Mesodermal cell (in vitro differentiated cells): ENCODE data around the gene ZDHHC8.
"Not testable (repeated sequence)": the region's sequence is repeated elsewhere in the genome, so short reads cannot be mapped to it uniquely, and the experiment has no call there.

ENCODE experiments used
- H3K27ac ChIP-seq: 2 replicates; pipeline ENCODE4 v1.7.0; 2013; ENCODE audit warnings: mild to moderate bottlenecking, low read depth, low read length, moderate library complexity; ENCODE audit not compliant: severe bottlenecking
- H3K36me3 ChIP-seq: 2 replicates; pipeline ENCODE4 v1.7.1; 2013; ENCODE audit warnings: mild to moderate bottlenecking, low read length, moderate library complexity; ENCODE audit not compliant: control insufficient read depth, insufficient read depth
- H3K4me1 ChIP-seq: one replicate; pipeline ENCODE4 v1.7.1; 2013; ENCODE audit warnings: mild to moderate bottlenecking, low read length; ENCODE audit not compliant: insufficient read depth, control insufficient read depth, poor library complexity, severe bottlenecking
- H3K4me3 ChIP-seq: 2 replicates; pipeline ENCODE4 v1.7.0; 2013; ENCODE audit warnings: low read length, control low read depth, mild to moderate bottlenecking; ENCODE audit not compliant: insufficient read depth, poor library complexity, severe bottlenecking; ENCODE audit errors: extremely low read depth
- H3K9me3 ChIP-seq: 2 replicates; pipeline ENCODE4 v1.7.1; 2013; ENCODE audit warnings: mild to moderate bottlenecking, low read length, moderate library complexity; ENCODE audit not compliant: control insufficient read depth
- WGBS, 2 experiments: methylation state at CpG; one replicate each; pipeline ENCODE4 v1.1.5; 2013; ENCODE audit warnings: missing lambda C conversion rate in 2 of 2; ENCODE audit not compliant: insufficient coverage in 2 of 2; 5-methylcytosine and 5-hydroxymethylcytosine counted together

ZDHHC8 gene

DNA sequence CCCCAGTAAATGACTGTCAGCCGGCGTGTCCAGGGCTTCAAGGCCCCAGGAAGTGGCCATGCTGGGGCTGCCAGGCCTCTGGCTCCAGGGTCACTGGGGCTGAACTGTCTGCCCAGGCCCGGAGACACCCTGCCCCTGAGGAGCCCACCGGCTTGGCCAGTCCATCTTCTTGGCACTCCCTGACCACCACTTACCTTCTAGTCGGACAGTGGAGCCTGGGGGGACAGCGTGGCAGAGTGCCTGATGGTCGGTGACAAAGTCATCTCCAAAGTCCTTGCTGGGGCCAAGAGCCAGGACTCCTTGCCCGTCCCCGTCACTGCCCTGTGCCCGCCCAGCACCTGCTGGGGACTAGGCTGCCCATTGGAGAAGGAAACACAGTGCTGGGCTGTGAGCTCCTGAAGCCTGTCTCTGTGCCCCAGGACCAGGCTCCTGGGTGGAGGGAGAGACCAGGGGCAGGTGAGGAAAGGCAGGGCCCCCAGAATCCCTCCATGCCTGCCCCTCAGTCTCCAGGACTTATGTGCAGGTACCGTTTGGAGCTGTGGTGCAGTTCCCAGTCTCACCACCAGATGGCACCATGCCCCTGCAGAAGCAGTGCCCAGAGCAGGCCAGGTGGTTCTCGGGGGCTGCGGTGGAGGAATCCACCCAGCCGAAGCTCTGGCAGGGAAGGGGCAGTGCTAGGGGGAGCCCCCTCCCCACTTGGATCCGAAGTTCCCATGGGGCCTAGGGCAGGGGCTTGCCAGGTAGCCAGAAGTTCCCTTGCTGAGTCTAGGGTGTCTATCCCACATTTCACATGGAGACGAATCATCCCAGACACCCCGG lies 25.2 kb downstream of the ZDHHC8 start:
- H3K27ac ChIP-seq, result no peak overlapping the region
- no peak overlapping the region for H3K4me3 ChIP-seq
- 55 to 58% methylated on average over 14 to 15 of the region's 17 CpGs for WGBS, 2 experiments
- H3K4me1 ChIP-seq, result peaks cover 3% of the 10 kb centered on the region
- no peaks in the 10 kb centered on the region for H3K36me3 ChIP-seq
- no peaks in the 10 kb centered on the region for H3K9me3 ChIP-seq

DNA sequence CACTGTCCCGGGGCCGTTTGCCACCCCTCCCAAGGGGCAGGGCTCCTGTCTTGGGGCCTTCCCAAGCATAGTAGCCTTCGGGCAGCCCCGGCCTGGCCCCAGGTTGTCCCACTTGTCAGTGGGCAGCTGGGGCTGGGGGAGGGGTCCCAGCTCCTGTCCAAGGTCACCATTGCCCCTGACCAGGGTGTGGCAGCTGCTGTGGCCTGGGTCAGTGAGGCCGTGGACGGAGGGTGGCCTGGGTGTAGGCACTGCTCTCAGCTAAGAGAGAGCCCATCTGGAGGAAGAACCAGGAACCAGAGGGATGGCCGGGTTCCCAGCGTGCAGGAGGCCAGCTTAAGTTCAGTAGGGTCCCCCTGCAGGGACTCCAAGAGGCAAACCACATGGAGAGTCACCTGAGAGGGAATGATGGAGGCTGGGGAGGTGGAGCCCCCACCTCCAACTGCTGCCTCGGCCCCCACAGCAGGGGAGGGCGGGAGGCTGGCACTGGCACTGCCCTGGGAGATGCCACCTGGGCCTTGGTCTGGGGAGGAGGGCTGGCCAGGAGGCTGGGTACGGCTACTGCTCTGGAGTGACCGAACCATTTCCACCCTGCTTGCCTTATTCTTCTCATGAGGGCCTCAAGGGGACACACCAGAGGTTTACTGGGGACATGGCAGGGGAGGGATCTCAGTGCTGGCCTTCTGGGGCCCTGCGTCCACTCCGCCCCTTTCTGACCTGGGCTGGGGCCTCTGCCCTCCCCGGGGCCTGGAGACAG lies 26.0 kb downstream of the ZDHHC8 start:
- WGBS, 2 experiments, result 77 to 84% methylated on average over 7 to 8 of the region's 15 CpGs
- Histone ChIP-seq H3K27ac (no peak overlapping the region), H3K36me3 (no peaks in the 10 kb centered on the region), H3K9me3 (no peaks in the 10 kb centered on the region), H3K4me1 (peaks cover 3% of the 10 kb centered on the region), H3K4me3 (no peak overlapping the region)

DNA sequence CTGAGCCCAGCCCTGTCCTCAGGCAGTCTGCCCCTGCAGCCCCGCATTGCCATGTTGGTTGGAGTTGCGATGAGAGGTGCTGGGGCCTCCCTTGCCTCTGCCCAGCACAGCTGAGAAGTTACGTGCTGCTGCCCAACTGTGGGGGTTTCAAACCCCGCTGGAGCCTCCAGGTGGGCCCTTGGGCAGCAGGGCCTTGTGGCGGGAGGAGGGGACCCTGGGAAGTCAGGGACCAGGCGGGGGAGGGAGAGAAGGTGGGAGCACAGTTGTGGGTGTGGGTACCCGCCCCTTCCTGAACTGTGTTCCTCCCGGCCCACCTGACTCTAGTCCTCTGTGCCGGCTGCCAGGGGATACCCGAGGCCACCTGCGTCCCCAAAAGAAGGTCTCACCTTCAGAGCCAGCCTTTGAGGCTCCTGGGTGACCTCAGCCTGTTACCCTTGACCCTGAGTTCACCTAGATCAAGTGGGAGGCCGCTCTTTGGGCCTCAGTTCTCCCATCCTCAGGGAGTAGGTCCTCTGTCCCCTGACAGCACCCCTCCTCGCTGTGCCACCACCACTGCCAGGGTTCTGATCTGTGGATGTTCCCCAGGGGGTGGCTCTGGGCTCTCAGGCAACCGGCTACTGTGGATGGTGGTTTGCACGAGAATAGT lies 26.9 kb downstream of the ZDHHC8 start:
- Histone ChIP-seq H3K4me3 (no peak overlapping the region), H3K4me1 (peaks cover 3% of the 10 kb centered on the region), H3K36me3 (no peaks in the 10 kb centered on the region), H3K27ac (no peak overlapping the region), H3K9me3 (no peaks in the 10 kb centered on the region)
- WGBS, 2 experiments, result 88 to 89% methylated on average over 11 to 12 of the region's 15 CpGs

DNA sequence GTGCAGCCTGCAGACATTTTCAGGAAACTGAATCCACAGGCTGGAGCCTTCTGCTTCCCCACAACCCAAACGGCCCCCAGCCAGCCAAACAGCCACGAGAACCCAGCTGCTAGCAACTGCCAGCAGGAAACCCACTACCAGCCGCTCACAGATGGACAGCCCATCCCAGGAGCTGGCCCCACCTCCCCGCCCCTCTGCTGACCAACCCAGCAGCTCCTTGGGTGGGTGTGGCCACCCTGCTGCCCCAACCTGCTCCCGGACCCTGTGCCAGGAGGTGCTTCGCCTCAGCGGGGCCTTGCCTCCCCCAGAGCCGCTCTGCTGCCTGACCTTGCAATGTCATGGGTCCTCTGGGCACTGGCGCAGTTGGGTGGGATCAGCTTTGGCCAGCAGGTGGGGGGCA lies 27.5 kb downstream of the ZDHHC8 start:
- no peaks in the 10 kb centered on the region for H3K36me3 ChIP-seq
- WGBS, 2 experiments, result 30 to 40% methylated on average over 7 to 8 of the region's 9 CpGs
- no peak overlapping the region for H3K27ac ChIP-seq
- peaks cover 3% of the 10 kb centered on the region for H3K4me1 ChIP-seq
- H3K4me3 ChIP-seq, result no peak overlapping the region
- no peaks in the 10 kb centered on the region for H3K9me3 ChIP-seq

DNA sequence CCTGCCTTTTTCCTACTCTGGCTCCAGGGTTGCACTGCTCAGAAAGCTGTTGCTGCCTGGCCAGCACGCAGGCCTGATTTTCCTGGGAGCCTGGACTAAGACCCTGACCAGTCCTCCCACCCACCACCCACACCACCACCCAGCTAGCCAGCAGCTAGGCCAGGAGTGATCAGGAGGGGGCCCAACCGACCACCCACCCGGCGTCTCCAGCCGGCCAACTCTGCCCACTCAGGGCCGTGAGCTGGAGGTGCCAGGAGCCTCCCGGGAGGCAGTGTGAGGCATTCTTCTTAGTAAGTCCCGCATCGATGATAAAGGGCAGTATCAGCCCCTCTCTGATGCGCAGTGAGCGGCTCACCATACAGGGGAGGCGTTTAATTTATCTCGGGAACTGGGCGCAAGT lies 27.9 kb downstream of the ZDHHC8 start:
- H3K27ac ChIP-seq, H3K4me1 ChIP-seq, H3K9me3 ChIP-seq, H3K36me3 ChIP-seq, H3K4me3 ChIP-seq: not testable (repeated sequence)
- 86% methylated on average over 1 of the region's 14 CpGs; no CpG with 5 or more reads in 1 of the 2 experiments for WGBS, 2 experiments

DNA sequence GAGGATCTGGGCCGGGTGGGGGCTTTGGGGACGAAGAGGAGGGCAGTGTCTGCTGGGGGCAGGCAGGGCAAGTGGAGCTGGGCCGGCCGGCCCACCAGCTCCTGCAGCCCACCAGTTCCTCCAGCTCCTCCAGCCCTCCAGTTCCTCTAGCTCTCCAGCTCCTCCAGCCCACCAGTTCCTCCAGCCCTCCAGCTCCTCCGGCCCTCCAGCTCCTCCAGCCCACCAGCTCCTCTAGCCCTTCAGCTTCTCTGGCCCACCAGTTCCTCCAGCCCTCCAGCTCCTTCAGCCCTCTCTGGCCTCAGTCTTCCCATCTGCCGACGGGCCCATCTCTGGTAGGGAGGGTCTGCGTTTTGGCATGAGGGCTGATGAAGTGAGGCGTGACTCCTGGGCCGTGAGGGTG lies 28.4 kb downstream of the ZDHHC8 start:
- WGBS, 2 experiments, result 84 to 89% methylated on average over 4 to 5 of the region's 10 CpGs
- Histone ChIP-seq H3K4me1 (peaks cover 3% of the 10 kb centered on the region), H3K36me3 (no peaks in the 10 kb centered on the region), H3K9me3 (no peaks in the 10 kb centered on the region), H3K4me3 (no peak overlapping the region), H3K27ac (no peak overlapping the region)

DNA sequence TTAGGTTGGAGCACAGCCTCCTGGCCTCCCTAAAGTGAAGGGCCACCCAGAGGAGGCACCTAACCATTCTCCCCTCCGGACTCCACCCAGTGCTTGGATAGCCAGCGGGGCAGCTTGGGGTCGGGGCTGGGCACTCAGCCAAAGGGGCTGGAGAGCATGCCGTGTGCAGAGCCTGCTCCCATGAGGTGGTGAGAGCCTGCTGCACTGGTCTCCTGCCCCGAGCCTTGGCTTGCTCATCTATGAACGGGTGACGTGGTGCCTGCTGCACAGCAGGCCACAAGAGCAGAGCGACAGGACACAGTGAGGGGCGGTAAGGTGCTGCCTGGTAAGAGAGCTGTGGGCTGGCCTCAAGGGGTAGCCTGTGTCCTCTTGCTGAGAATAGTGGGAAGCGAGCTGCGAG lies 33.3 kb downstream of the ZDHHC8 start:
- Histone ChIP-seq H3K27ac (no peak overlapping the region), H3K4me3 (no peak overlapping the region)
- WGBS, 2 experiments, result 92 to 93% methylated on average over 6 to 10 of the region's 11 CpGs

DNA sequence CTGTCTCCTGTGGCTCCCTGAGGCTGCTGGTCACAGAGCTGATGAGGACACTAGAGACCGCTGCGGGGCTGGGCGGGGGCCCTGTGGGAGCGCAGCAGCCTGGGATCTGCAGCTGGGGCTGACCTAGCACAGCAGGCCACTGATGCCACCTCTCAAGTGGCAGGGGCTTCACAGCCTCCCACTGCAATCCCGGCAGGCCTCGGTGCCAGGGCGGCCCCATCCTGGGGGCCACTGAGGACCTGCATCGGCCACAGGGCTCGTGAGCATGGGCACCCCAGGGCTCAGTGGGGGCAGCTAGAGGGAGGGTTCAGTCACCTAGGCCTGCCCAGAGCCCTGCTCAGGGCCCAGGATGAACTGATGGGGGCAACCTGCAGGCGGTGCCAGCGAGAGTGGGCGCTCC lies 33.8 kb downstream of the ZDHHC8 start:
- Histone ChIP-seq H3K4me1 (no peaks in the 10 kb centered on the region), H3K36me3 (no peaks in the 10 kb centered on the region), H3K9me3 (no peaks in the 10 kb centered on the region), H3K4me3 (no peak overlapping the region), H3K27ac (no peak overlapping the region)
- WGBS, 2 experiments, result 91 to 93% methylated on average over 6 to 12 of the region's 12 CpGs

More for the DNA sequence above, 33.3 kb downstream of the ZDHHC8 start:
- Histone ChIP-seq H3K36me3 (no peaks in the 10 kb centered on the region), H3K9me3 (no peaks in the 10 kb centered on the region), H3K4me1 (no peaks in the 10 kb centered on the region)

DNA sequence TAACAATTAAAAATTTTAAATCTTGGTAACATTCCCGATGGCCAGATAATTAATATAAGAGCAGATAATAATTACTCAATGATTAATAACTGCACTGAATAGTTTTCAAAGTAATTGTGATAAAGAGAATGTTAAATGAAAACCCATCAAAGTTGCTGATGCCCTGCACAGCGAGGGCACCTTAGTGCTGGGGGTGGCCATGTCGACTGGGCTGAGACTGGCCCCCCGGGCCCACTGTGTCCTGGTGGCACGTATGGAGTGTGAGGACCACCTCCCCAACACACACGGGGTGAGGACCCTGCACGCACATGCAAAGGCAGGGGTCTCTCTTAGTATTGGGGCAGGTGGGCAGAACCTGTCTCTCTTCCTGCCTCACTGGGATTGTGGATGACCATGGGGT lies 34.3 kb downstream of the ZDHHC8 start:
- 88% methylated on average over 3 to 5 of the region's 7 CpGs for WGBS, 2 experiments
- Histone ChIP-seq H3K4me1 (no peaks in the 10 kb centered on the region), H3K9me3 (no peaks in the 10 kb centered on the region), H3K36me3 (no peaks in the 10 kb centered on the region), H3K27ac (no peak overlapping the region), H3K4me3 (no peak overlapping the region)

DNA sequence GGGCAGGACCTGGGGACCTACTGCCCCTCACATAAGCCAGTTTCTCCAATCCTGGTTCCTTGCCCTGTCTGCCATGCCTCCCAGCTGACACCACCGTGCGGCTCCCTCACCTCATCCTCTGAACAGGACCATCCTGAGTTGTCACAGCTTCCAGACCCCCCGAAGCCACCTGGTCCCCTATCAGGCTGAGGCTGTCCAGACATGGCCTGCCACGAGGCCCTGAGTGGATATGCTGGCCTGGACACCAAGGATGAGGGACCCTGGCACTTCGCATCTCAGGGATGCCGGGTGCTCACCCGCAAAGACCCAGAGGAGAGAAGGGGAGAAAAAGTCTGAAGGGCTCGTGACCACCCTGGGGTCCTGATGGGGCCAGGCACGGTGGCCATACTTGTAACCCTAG lies 35.1 kb downstream of the ZDHHC8 start:
- WGBS, 2 experiments, result 90 to 92% methylated on average over 9 of the region's 9 CpGs
- Histone ChIP-seq H3K9me3 (no peaks in the 10 kb centered on the region), H3K36me3 (no peaks in the 10 kb centered on the region), H3K4me1 (no peaks in the 10 kb centered on the region), H3K4me3 (no peak overlapping the region), H3K27ac (no peak overlapping the region)
